Measurements from ENCODE around the gene SSU72. TPM values are rescaled to one million over a fixed set of nuclear protein-coding genes. Genes with fewer than 3 reads are reported as not detected.

The SSU72 gene
- total and polyA plus RNA-seq, 7 experiments from 2014 or later, result 121 to 267 (median 143) TPM

GRCh38 chr1:1606232-1606631 lies 31.6 kb upstream of the SSU72 start:
- Histone ChIP-seq H3K36me3 (ENCODE audit: control insufficient read depth in 2 of 3, insufficient read depth in 3 of 3, low read length in 3 of 3) (no peaks in the 10 kb centered on the region), H3K9me3 (ENCODE audit: control insufficient read depth in 2 of 3, low read length in 3 of 3) (no peaks in the 10 kb centered on the region), H3K27me3 (ENCODE audit: control insufficient read depth in 2 of 2, insufficient read depth in 2 of 2, low read length in 2 of 2) (no peaks in the 10 kb centered on the region), H3K27ac (ENCODE audit: low read depth, low read length) (peak overlapping the region; percentile 74), H3K4me1 (ENCODE audit: control insufficient read depth in 2 of 2, insufficient read depth in 2 of 2, low read length in 2 of 2) (peaks cover 0 to 13% of the 10 kb centered on the region in 2 donors), H3K4me3 (ENCODE audit: low read length) (no peak overlapping the region)
- Mint-ChIP-seq H3K4me1 (peaks cover 8 to 20% (median 14%) of the 10 kb centered on the region in 7 donors), H3K9me3 (no peaks in the 10 kb centered on the region), H3K27ac (peak overlapping the region in 2 of 9 donors; percentile 92 to 98), H3K36me3 (no peaks in the 10 kb centered on the region), H3K27me3 (no peaks in the 10 kb centered on the region), H3K4me3 (no peak overlapping the region)
- ATAC-seq, result no peak
- intact Hi-C loops (cut with micrococcal nuclease), result no loop called here
- ChIA-PET POLR2A (interaction anchor here (1.1 to 2.1 kb wide), 5 partner anchors 9 to 40 kb away, joined by 4 to 16 read pairs (median 5); partner anchors contain the start of gene MIB2), CTCF (no interaction called here)
- peak in 1 of 9 donors; percentile 8 for DNase-seq

- Histone ChIP-seq H3K4me1 (ENCODE audit: control insufficient read depth in 2 of 2, insufficient read depth in 2 of 2, low read length in 2 of 2) (peaks cover 0 to 13% of the 10 kb centered on the region in 2 donors), H3K9me3 (ENCODE audit: control insufficient read depth in 2 of 3, low read length in 3 of 3) (no peaks in the 10 kb centered on the region), H3K4me3 (ENCODE audit: low read length) (no peak overlapping the region), H3K27ac (ENCODE audit: low read depth, low read length) (no peak overlapping the region), H3K27me3 (ENCODE audit: control insufficient read depth in 2 of 2, insufficient read depth in 2 of 2, low read length in 2 of 2) (no peaks in the 10 kb centered on the region), H3K36me3 (ENCODE audit: control insufficient read depth in 2 of 3, insufficient read depth in 3 of 3, low read length in 3 of 3) (no peaks in the 10 kb centered on the region)
- H3K9me3 Mint-ChIP-seq, result no peaks in the 10 kb centered on the region
- no peak overlapping the region for H3K27ac Mint-ChIP-seq
- H3K36me3 Mint-ChIP-seq, result no peaks in the 10 kb centered on the region
- CTCF ChIA-PET, result no interaction called here
- H3K4me3 Mint-ChIP-seq, result no peak overlapping the region
- peaks cover 8 to 20% (median 13%) of the 10 kb centered on the region in 7 donors for H3K4me1 Mint-ChIP-seq
- intact Hi-C loops (cut with micrococcal nuclease), result no loop called here
- DNase-seq (peak in 1 of 9 donors; percentile 8), ATAC-seq (no peak)
- peaks cover 0 to under 1% (median 0%) of the 10 kb centered on the region in 5 donors for H3K27me3 Mint-ChIP-seq
- POLR2A ChIA-PET, result interaction anchor here (1.4 to 2.1 kb wide), 2 partner anchors 9 to 24 kb away, joined by 5 to 15 read pairs; no protein-coding TSS in a partner anchor
Measured at GRCh38 chr1:1605724-1606123, 31.1 kb upstream of the SSU72 start.

- no peak overlapping the region for H3K4me3 ChIP-seq (ENCODE audit: low read length)
- no peaks in the 10 kb centered on the region for H3K9me3 ChIP-seq (ENCODE audit: control insufficient read depth in 2 of 3, low read length in 3 of 3)
- no peaks in the 10 kb centered on the region for H3K27me3 ChIP-seq (ENCODE audit: control insufficient read depth in 2 of 2, insufficient read depth in 2 of 2, low read length in 2 of 2)
- DNase-seq (peak in 2 of 9 donors; percentile 22 to 27), ATAC-seq (no peak)
- intact Hi-C loops (cut with micrococcal nuclease), result no loop called here
- no peaks in the 10 kb centered on the region for H3K36me3 ChIP-seq (ENCODE audit: control insufficient read depth in 2 of 3, insufficient read depth in 3 of 3, low read length in 3 of 3)
- POLR2A ChIA-PET, result interaction anchor here (0.6 to 1.4 kb wide), 2 partner anchors 9 to 161 kb away, joined by 3 to 5 read pairs; no protein-coding TSS in a partner anchor
- H3K27me3 Mint-ChIP-seq, result peaks cover 0 to 2% (median 0%) of the 10 kb centered on the region in 5 donors
- no peaks in the 10 kb centered on the region for H3K9me3 Mint-ChIP-seq
- H3K4me3 Mint-ChIP-seq, result peak overlapping the region in 2 of 10 donors; percentile 23 to 53
- CTCF ChIA-PET, result no interaction called here
- H3K27ac ChIP-seq (ENCODE audit: low read depth, low read length), result no peak overlapping the region
- no peaks in the 10 kb centered on the region for H3K36me3 Mint-ChIP-seq
- H3K4me1 ChIP-seq (ENCODE audit: control insufficient read depth in 2 of 2, insufficient read depth in 2 of 2, low read length in 2 of 2), result peaks cover 0 to 13% of the 10 kb centered on the region in 2 donors
- H3K27ac Mint-ChIP-seq, result peak overlapping the region in 7 of 9 donors; percentile 25 to 78 (median 62)
- H3K4me1 Mint-ChIP-seq, result peaks cover 8 to 20% (median 13%) of the 10 kb centered on the region in 7 donors
Measured at GRCh38 chr1:1605034-1605591, 30.4 kb upstream of the SSU72 start.

- H3K27ac ChIP-seq (ENCODE audit: low read depth, low read length), result no peak overlapping the region
- H3K36me3 ChIP-seq (ENCODE audit: control insufficient read depth in 2 of 3, insufficient read depth in 3 of 3, low read length in 3 of 3), result no peaks in the 10 kb centered on the region
- Mint-ChIP-seq H3K4me1 (peaks cover 8 to 20% (median 13%) of the 10 kb centered on the region in 7 donors), H3K9me3 (no peaks in the 10 kb centered on the region), H3K36me3 (no peaks in the 10 kb centered on the region), H3K4me3 (peak overlapping the region in 1 of 10 donors; percentile 53), H3K27ac (peak overlapping the region in 5 of 9 donors; percentile 46 to 78 (median 62)), H3K27me3 (peaks cover 0 to 2% (median 0%) of the 10 kb centered on the region in 5 donors)
- intact Hi-C loops (cut with micrococcal nuclease), result no loop called here
- ATAC-seq, result no peak
- POLR2A ChIA-PET, result interaction anchor here (0.6 to 1.4 kb wide), 3 partner anchors 10 to 162 kb away, joined by 3 to 5 read pairs (median 3); no protein-coding TSS in a partner anchor
- H3K9me3 ChIP-seq (ENCODE audit: control insufficient read depth in 2 of 3, low read length in 3 of 3), result no peaks in the 10 kb centered on the region
- H3K4me1 ChIP-seq (ENCODE audit: control insufficient read depth in 2 of 2, insufficient read depth in 2 of 2, low read length in 2 of 2), result peaks cover 0 to 13% of the 10 kb centered on the region in 2 donors
- CTCF ChIA-PET, result no interaction called here
- H3K27me3 ChIP-seq (ENCODE audit: control insufficient read depth in 2 of 2, insufficient read depth in 2 of 2, low read length in 2 of 2), result no peaks in the 10 kb centered on the region
- no peak overlapping the region for H3K4me3 ChIP-seq (ENCODE audit: low read length)
- no peak for DNase-seq
Measured at GRCh38 chr1:1604374-1605033, 29.8 kb upstream of the SSU72 start.

GRCh38 chr1:1603671-1604373 lies 29.2 kb upstream of the SSU72 start:
- H3K36me3 Mint-ChIP-seq, result no peaks in the 10 kb centered on the region
- no peak overlapping the region for H3K27ac Mint-ChIP-seq
- intact Hi-C loops (cut with micrococcal nuclease), result no loop called here

GRCh38 chr1:1602968-1603506 lies 28.4 kb upstream of the SSU72 start:
- H3K27ac Mint-ChIP-seq, result peak overlapping the region in 3 of 9 donors; percentile 36 to 65 (median 36)
- Histone ChIP-seq H3K4me3 (ENCODE audit: low read length) (no peak overlapping the region), H3K27me3 (ENCODE audit: control insufficient read depth in 2 of 2, insufficient read depth in 2 of 2, low read length in 2 of 2) (no peaks in the 10 kb centered on the region), H3K4me1 (ENCODE audit: control insufficient read depth in 2 of 2, insufficient read depth in 2 of 2, low read length in 2 of 2) (peaks cover 0 to 13% of the 10 kb centered on the region in 2 donors), H3K36me3 (ENCODE audit: control insufficient read depth in 2 of 3, insufficient read depth in 3 of 3, low read length in 3 of 3) (no peaks in the 10 kb centered on the region), H3K9me3 (ENCODE audit: control insufficient read depth in 2 of 3, low read length in 3 of 3) (no peaks in the 10 kb centered on the region), H3K27ac (ENCODE audit: low read depth, low read length) (no peak overlapping the region)
- intact Hi-C loops (cut with micrococcal nuclease), result no loop called here
- peaks cover 0 to 8% (median 0%) of the 10 kb centered on the region in 5 donors for H3K27me3 Mint-ChIP-seq
- DNase-seq (no peak), ATAC-seq (no peak)
- H3K4me1 Mint-ChIP-seq, result peaks cover 8 to 24% (median 18%) of the 10 kb centered on the region in 7 donors
- CTCF ChIA-PET, result no interaction called here
- POLR2A ChIA-PET, result interaction anchor here (1.0 to 2.9 kb wide), 2 partner anchors 11 to 26 kb away, joined by 3 to 25 read pairs; partner anchors contain the start of gene MIB2
- H3K36me3 Mint-ChIP-seq, result no peaks in the 10 kb centered on the region
- no peaks in the 10 kb centered on the region for H3K9me3 Mint-ChIP-seq
- peak overlapping the region in 1 of 10 donors; percentile 26 for H3K4me3 Mint-ChIP-seq

More at GRCh38 chr1:1603671-1604373, 29.2 kb upstream of the SSU72 start:
- ATAC-seq, result no peak
- Mint-ChIP-seq H3K27me3 (peaks cover 0 to 5% (median 0%) of the 10 kb centered on the region in 5 donors), H3K4me1 (peaks cover 8 to 22% (median 16%) of the 10 kb centered on the region in 7 donors), H3K4me3 (no peak overlapping the region), H3K9me3 (no peaks in the 10 kb centered on the region)
- DNase-seq, result no peak
- no peak overlapping the region for H3K4me3 ChIP-seq (ENCODE audit: low read length)
- ChIA-PET CTCF (no interaction called here), POLR2A (interaction anchor here (1.0 to 2.9 kb wide), 3 partner anchors 10 to 26 kb away, joined by 3 to 25 read pairs (median 5); partner anchors contain the start of gene MIB2)
- H3K27ac ChIP-seq (ENCODE audit: low read depth, low read length), result no peak overlapping the region
- no peaks in the 10 kb centered on the region for H3K27me3 ChIP-seq (ENCODE audit: control insufficient read depth in 2 of 2, insufficient read depth in 2 of 2, low read length in 2 of 2)
- H3K9me3 ChIP-seq (ENCODE audit: control insufficient read depth in 2 of 3, low read length in 3 of 3), result no peaks in the 10 kb centered on the region
- H3K4me1 ChIP-seq (ENCODE audit: control insufficient read depth in 2 of 2, insufficient read depth in 2 of 2, low read length in 2 of 2), result peaks cover 0 to 13% of the 10 kb centered on the region in 2 donors
- H3K36me3 ChIP-seq (ENCODE audit: control insufficient read depth in 2 of 3, insufficient read depth in 3 of 3, low read length in 3 of 3), result no peaks in the 10 kb centered on the region

Measured in naive thymus-derived CD4-positive, alpha-beta T cell (primary cell).